Osteoblast (primary cell): ENCODE measurements around the gene KCTD20. TPM values are rescaled to one million over a fixed set of nuclear protein-coding genes. Genes with fewer than 3 reads are reported as not detected.

Experiments
- DNase-seq: peaks from one replicate; pipeline ENCODE4 v3.0.0; 2011; ENCODE audit warnings: low spot score, mixed read lengths; ENCODE audit not compliant: insufficient read length; ENCODE audit errors: missing footprints
- H2AFZ ChIP-seq: 2 replicates; pipeline ENCODE4 v1.6.0; 2011; ENCODE audit warnings: mild to moderate bottlenecking, low read length
- H3K27ac ChIP-seq: 2 replicates; pipeline ENCODE4 v1.5.1; 2011; ENCODE audit warnings: mild to moderate bottlenecking, low read depth, low read length, moderate library complexity
- H3K27me3 ChIP-seq: 2 replicates; pipeline ENCODE4 v1.6.0; 2012; ENCODE audit warnings: mild to moderate bottlenecking, control low read depth, inconsistent platforms, low read length, moderate library complexity; ENCODE audit not compliant: insufficient read depth
- H3K36me3 ChIP-seq: 2 replicates; pipeline ENCODE4 v1.5.1; 2011; ENCODE audit warnings: mild to moderate bottlenecking, low read length, control low read depth, moderate library complexity; ENCODE audit not compliant: insufficient read depth
- H3K4me1 ChIP-seq: 2 replicates; pipeline ENCODE4 v1.5.1; 2011; ENCODE audit warnings: mild to moderate bottlenecking, low read length, control low read depth, moderate library complexity; ENCODE audit not compliant: insufficient read depth
- H3K4me2 ChIP-seq: 2 replicates; pipeline ENCODE4 v1.6.0; 2011; ENCODE audit warnings: mild to moderate bottlenecking, low read length; ENCODE audit not compliant: insufficient read depth
- H3K4me3 ChIP-seq: fragments of 200-600 bp; sonication (generic); 3 replicates; pipeline ENCODE4 v1.5.1; 2012; ENCODE audit warnings: mild to moderate bottlenecking, low read length, inconsistent platforms; ENCODE audit not compliant: insufficient read depth
- H3K79me2 ChIP-seq: 2 replicates; pipeline ENCODE4 v1.6.0; 2012; ENCODE audit warnings: mild to moderate bottlenecking, low read length, control low read depth, inconsistent platforms; ENCODE audit not compliant: insufficient read depth
- H3K9me3 ChIP-seq: 2 replicates; pipeline ENCODE4 v1.5.1; 2011; ENCODE audit warnings: low read depth, low read length, control low read depth
- H4K20me1 ChIP-seq: 2 replicates; pipeline ENCODE4 v1.6.0; 2012; ENCODE audit warnings: mild to moderate bottlenecking, low read length, control low read depth; ENCODE audit not compliant: insufficient read depth
- total RNA-seq: library from RNA; depleted of rRNA; stranded (reverse); fragments of >200 nt; gene quantifications from 2 replicates; pipeline ENCODE4 v1.2.3, GENCODE V29; 2012
- TF ChIP-seq, protein P1 (sequence below): IDR thresholded peaks from 2 replicates; pipeline ENCODE4 v1.5.1; 2011; ENCODE audit warnings: mild to moderate bottlenecking, low read depth, low read length, moderate library complexity; ENCODE audit errors: extremely low read depth

The KCTD20 gene
- total RNA-seq, 1 donor, result 210 TPM

DNA sequence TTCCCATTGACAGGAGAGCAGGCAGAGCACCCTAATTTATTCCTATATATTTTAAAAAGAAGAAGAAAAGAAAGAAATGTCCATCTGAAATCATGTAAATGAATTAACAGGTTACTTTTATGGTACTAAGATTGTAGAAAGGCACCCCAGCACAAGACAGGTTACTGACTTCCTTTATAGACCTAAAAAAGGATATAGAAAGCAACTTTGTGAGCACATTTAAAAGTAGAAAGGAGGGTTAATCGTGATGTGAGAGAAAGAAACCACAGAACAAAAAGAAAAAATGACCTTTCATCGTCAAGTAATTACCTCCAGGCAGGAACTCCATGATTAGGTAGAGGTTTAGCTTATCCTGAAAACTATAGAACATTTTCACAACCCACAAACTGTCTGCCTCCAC lies 74.6 kb downstream of the KCTD20 start:
- Histone ChIP-seq H3K4me1 (no peaks in the 10 kb centered on the region), H3K27ac (no peak overlapping the region), H2AFZ (no peak overlapping the region), H3K27me3 (no peaks in the 10 kb centered on the region), H3K4me2 (no peak overlapping the region), H3K4me3 (no peak overlapping the region), H4K20me1 (no peaks in the 10 kb centered on the region), H3K9me3 (no peaks in the 10 kb centered on the region), H3K36me3 (peaks cover 64% of the 10 kb centered on the region), H3K79me2 (no peaks in the 10 kb centered on the region)
- no peak for DNase-seq
- TF ChIP-seq, protein P1, sequence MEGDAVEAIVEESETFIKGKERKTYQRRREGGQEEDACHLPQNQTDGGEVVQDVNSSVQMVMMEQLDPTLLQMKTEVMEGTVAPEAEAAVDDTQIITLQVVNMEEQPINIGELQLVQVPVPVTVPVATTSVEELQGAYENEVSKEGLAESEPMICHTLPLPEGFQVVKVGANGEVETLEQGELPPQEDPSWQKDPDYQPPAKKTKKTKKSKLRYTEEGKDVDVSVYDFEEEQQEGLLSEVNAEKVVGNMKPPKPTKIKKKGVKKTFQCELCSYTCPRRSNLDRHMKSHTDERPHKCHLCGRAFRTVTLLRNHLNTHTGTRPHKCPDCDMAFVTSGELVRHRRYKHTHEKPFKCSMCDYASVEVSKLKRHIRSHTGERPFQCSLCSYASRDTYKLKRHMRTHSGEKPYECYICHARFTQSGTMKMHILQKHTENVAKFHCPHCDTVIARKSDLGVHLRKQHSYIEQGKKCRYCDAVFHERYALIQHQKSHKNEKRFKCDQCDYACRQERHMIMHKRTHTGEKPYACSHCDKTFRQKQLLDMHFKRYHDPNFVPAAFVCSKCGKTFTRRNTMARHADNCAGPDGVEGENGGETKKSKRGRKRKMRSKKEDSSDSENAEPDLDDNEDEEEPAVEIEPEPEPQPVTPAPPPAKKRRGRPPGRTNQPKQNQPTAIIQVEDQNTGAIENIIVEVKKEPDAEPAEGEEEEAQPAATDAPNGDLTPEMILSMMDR, result no peak

DNA sequence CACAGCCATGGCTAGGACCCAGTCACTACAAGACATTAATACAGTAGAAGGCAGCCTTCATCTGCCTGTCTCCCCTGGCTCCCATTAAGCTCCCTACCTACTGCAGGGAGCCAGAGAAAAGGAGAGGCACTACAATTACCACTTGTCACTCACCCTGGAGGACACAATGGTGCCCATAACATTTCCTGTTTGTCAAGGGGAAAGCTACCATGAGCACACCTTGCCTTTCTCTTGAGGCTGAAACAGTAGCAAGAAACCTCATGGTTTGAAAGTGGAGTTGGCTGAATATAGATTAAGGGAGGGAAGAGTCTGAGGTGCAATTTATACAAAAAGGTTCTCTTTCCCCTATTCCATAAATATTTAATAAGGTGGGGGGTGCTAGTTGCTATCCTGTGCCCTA lies 76.6 kb downstream of the KCTD20 start:
- DNase-seq, result no peak
- Histone ChIP-seq H3K4me1 (peaks cover 5% of the 10 kb centered on the region), H3K27ac (no peak overlapping the region), H3K36me3 (peaks cover 74% of the 10 kb centered on the region), H3K4me2 (no peak overlapping the region), H4K20me1 (no peaks in the 10 kb centered on the region), H3K27me3 (no peaks in the 10 kb centered on the region), H3K9me3 (no peaks in the 10 kb centered on the region), H2AFZ (no peak overlapping the region), H3K79me2 (peaks cover 3% of the 10 kb centered on the region), H3K4me3 (no peak overlapping the region)
- TF ChIP-seq, protein P1, result no peak

DNA sequence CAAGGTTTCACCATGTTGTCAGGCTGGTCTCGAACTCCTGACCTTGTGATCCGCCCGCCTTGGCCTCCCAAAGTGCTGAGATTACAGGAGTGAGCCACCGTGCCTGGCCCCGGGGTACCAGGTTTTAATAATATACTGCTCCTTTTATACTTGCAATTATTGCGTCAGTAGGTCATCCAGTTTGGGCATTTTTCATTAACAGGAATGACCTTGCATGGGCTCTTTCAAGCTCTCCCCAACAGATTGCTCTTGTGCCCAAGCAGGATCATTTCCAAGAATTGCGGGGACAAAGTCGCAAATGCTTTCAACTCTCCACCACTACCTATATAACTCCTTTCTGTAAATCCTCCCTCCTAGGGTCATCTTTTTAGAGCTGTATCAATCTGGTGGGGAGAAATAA lies 80.7 kb downstream of the KCTD20 start:
- DNase-seq, result no peak
- H2AFZ ChIP-seq, result no peak overlapping the region
- H3K79me2 ChIP-seq, result peaks cover 27% of the 10 kb centered on the region
- peaks cover 63% of the 10 kb centered on the region for H3K36me3 ChIP-seq
- no peak overlapping the region for H3K27ac ChIP-seq
- no peak overlapping the region for H3K4me3 ChIP-seq
- no peaks in the 10 kb centered on the region for H3K27me3 ChIP-seq
- no peaks in the 10 kb centered on the region for H3K9me3 ChIP-seq
- H3K4me1 ChIP-seq, result peaks cover 12% of the 10 kb centered on the region
- TF ChIP-seq, protein P1, result no peak
- no peak overlapping the region for H3K4me2 ChIP-seq
- H4K20me1 ChIP-seq, result no peaks in the 10 kb centered on the region

DNA sequence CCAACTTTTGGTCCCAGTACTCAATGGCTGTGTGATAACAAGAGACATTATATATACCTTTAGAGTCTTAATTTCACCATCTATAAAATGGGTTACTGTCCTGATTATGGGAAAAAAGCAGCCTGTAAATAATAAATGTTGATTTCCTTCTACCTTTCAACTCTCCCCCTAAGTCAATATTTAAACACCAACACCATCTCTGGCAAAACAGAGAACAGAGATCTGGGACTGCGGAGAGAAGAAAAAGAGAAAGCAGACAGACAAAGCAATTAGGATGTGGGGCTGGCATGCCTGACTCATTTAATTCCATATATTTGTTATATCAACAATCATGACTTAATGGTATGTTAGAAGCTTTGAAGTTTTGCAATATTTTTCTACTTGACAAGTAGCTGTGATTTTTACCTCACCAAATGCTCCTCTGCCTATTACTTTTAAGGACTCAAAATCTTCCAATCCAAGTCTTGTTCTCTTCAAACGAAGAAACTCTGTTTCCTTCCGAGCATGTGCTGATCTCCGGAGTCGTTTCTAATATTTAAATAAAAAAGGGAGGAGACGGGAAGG lies 81.2 kb downstream of the KCTD20 start:
- Histone ChIP-seq H3K36me3 (peaks cover 58% of the 10 kb centered on the region), H3K27me3 (no peaks in the 10 kb centered on the region), H3K79me2 (peaks cover 29% of the 10 kb centered on the region)

More for the DNA sequence above, 81.2 kb downstream of the KCTD20 start:
- no peak overlapping the region for H3K4me3 ChIP-seq
- TF ChIP-seq, protein P1, result no peak
- no peak overlapping the region for H2AFZ ChIP-seq
- peaks cover 12% of the 10 kb centered on the region for H3K4me1 ChIP-seq
- DNase-seq, result no peak
- peak overlapping the region; percentile 10 for H3K4me2 ChIP-seq
- no peaks in the 10 kb centered on the region for H3K9me3 ChIP-seq
- H4K20me1 ChIP-seq, result no peaks in the 10 kb centered on the region
- H3K27ac ChIP-seq, result no peak overlapping the region
